ENCODE data around the gene AP3B1. TPM values are rescaled to one million over a fixed set of nuclear protein-coding genes. Genes with fewer than 3 reads are reported as not detected.

AP3B1 gene
- total and polyA plus RNA-seq, 2 of the 8 experiments (the other 6 are each of a cell fraction or from before 2014, with no cell fraction given), result 45.8 to 48.3 TPM

- no peak overlapping the region for H3K4me2 ChIP-seq (ENCODE audit: insufficient read depth in 1 of 2, low read depth in 2 of 2, low read length in 2 of 2)
- H3K27me3 ChIP-seq (replicated peaks in 1 of 4; ENCODE audit: control insufficient read depth in 3 of 4, extremely low read depth in 1 of 4, insufficient read depth in 3 of 4, low read length in 3 of 4), result no peaks in the 10 kb centered on the region
- ChIA-PET POLR2A (ENCODE audit: partially characterized antibody) (no interaction called here), CTCF (ENCODE audit: partially characterized antibody) (interaction anchor here (1.5 kb wide), 1 partner anchor 17 kb away, joined by 3 read pairs; no protein-coding TSS in a partner anchor)
- no peaks in the 10 kb centered on the region for H3K79me1 ChIP-seq (ENCODE audit: low read depth, low read length)
- no peak overlapping the region for H3K56ac ChIP-seq (replicated peaks; ENCODE audit: insufficient read length, low read depth, low read length)
- no peaks in the 10 kb centered on the region for H3K4me1 ChIP-seq (replicated peaks in 1 of 4; ENCODE audit: control insufficient read depth in 3 of 4, insufficient read depth in 4 of 4, low read length in 3 of 4)
- WGBS, 2 experiments (ENCODE audit: extremely low coverage in 1 of 2, insufficient coverage in 1 of 2, insufficient read length in 1 of 2, insufficient replicate concordance in 2 of 2, low coverage in 1 of 2, low lambda C conversion rate in 2 of 2, missing lambda C conversion rate in 1 of 2), result 92% methylated on average over 2 of the region's 2 CpGs; no CpG with 5 or more reads in 1 of the 2 experiments
- H2BK15ac ChIP-seq (ENCODE audit: low read length), result no peak overlapping the region
- no peaks in the 10 kb centered on the region for H3K9me3 ChIP-seq (ENCODE audit: insufficient read depth in 2 of 2, low read depth in 1 of 2, low read length in 1 of 2)
- no peak for FAIRE-seq
- DNase-seq (ENCODE audit: low read depth in 1 of 2, low spot score in 2 of 2), result no peak
- H3K23ac ChIP-seq (ENCODE audit: insufficient read length), result no peak overlapping the region
- H3K23me2 ChIP-seq (ENCODE audit: low read depth, low read length), result no peaks in the 10 kb centered on the region
- no peak overlapping the region for H4K91ac ChIP-seq (replicated peaks; ENCODE audit: insufficient read length, low read length)
- no peak overlapping the region for H2BK5ac ChIP-seq (ENCODE audit: low read depth, low read length)
- no peak overlapping the region for H3K4ac ChIP-seq (replicated peaks; ENCODE audit: insufficient read length, low read depth, low read length)
- H4K5ac ChIP-seq (ENCODE audit: insufficient read length, low read depth, low read length), result no peak overlapping the region
- H2AFZ ChIP-seq (ENCODE audit: low read length), result no peak overlapping the region
- TF ChIP-seq RAD21 (IDR thresholded peaks at IDR 0.05 in 1 of 2, conservative IDR thresholded peaks at IDR 0.05 in 1 of 2; ENCODE audit: low read depth in 2 of 2, low read length in 2 of 2), result no peak
- no peak for TF ChIP-seq CTBP2 (IDR thresholded peaks at IDR 0.05; ENCODE audit: borderline replicate concordance, insufficient read depth, insufficient read length, low read length)
- no peak for TF ChIP-seq RNF2 (IDR thresholded peaks at IDR 0.05; ENCODE audit: borderline replicate concordance, low read depth, low read length, missing control alignments, poor library complexity, severe bottlenecking)
- no peak for TF ChIP-seq CBX5 (IDR thresholded peaks at IDR 0.05; ENCODE audit: low read depth, low read length)
- TF ChIP-seq SAP30 (IDR thresholded peaks at IDR 0.05; ENCODE audit: insufficient read depth, insufficient replicate concordance, low read length), result no peak
- no peak overlapping the region for H3K14ac ChIP-seq (ENCODE audit: insufficient read length)
- H3K18ac ChIP-seq (ENCODE audit: extremely low read depth, low read length), result no peak overlapping the region
- H3K4me3 ChIP-seq (ENCODE audit: extremely low read depth in 1 of 4, insufficient read depth in 2 of 4, low read depth in 3 of 4, low read length in 4 of 4), result no peak overlapping the region
- H4K20me1 ChIP-seq (replicated peaks in 1 of 2; ENCODE audit: control insufficient read depth in 1 of 2, insufficient read depth in 2 of 2, low read length in 2 of 2), result no peaks in the 10 kb centered on the region
- no peak overlapping the region for H3K9ac ChIP-seq (replicated peaks in 1 of 4; ENCODE audit: extremely low read depth in 1 of 4, low read depth in 3 of 4, low read length in 3 of 4)
- no peak overlapping the region for H2BK12ac ChIP-seq (ENCODE audit: low read depth, low read length)
- no peak overlapping the region for H3K27ac ChIP-seq (ENCODE audit: low read depth, low read length)
- H2BK120ac ChIP-seq (replicated peaks; ENCODE audit: low read depth, low read length), result no peak overlapping the region
- no peak overlapping the region for H2AK5ac ChIP-seq (ENCODE audit: low read depth, low read length)
- H3K36me3 ChIP-seq (ENCODE audit: control insufficient read depth in 2 of 4, insufficient read depth in 4 of 4, low read length in 3 of 4), result 0 out of 8 replicates have a peak, but pooled peaks cover 0 to 4% (median 0%) of the 10 kb centered on the region in 4 experiments
- no peaks in the 10 kb centered on the region for H3K79me2 ChIP-seq (ENCODE audit: control insufficient read depth in 1 of 2, insufficient read depth in 2 of 2, low read length in 2 of 2)
- H2BK20ac ChIP-seq (ENCODE audit: low read length), result no peak overlapping the region
- no peak overlapping the region for H4K8ac ChIP-seq (ENCODE audit: extremely low read depth, insufficient read depth, low read length)
Observed at GRCh38 chr5:78132507-78132906, 162.0 kb downstream of the AP3B1 start.

All from H1 (cell line).